HS-27A (cell line): ENCODE data around the gene HAPLN2.
A peak's percentile ranks its signal among the peaks of the same experiment; 100 is the strongest.
"Not testable (repeated sequence)": the region's sequence is repeated elsewhere in the genome, so short reads cannot be mapped to it uniquely, and the experiment has no call there.

ENCODE experiments used
- DNase-seq: peaks from one replicate; pipeline ENCODE4 v3.0.0-alpha.2; 2012; ENCODE audit warnings: low read depth, missing footprints

HAPLN2 gene

DNA sequence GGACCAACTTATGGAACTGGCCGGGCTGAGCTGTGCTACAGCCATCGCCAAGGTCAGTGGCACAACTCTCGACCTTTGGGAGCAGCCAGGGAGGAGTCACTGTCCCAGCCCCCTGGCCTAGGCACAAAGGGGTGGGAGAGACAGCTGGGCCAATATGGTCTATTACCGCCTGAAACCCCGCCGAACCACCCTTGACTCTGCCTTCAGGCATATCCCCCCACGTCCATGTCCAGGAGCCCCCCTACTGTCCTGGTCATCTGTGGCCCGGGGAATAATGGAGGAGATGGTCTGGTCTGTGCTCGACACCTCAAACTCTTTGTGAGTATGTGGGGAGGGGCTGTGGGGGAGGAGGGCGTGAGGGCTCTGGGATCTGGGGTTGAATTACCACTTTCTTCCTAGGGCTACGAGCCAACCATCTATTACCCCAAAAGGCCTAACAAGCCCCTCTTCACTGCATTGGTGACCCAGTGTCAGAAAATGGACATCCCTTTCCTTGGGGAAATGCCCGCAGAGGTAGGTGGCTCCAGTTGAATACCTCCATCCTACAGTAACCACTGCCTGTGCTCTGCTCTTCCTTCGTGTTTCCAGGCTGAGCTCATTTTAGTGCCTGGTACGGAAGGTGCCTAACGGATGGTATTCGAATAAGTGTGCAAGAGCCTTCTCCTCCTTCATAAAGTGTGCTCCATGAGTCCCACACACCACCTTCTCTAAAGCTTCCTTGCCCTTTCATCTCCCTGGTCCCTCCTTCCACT, 26.9 kb upstream of the HAPLN2 start:
- DNase-seq, result no peak

DNA sequence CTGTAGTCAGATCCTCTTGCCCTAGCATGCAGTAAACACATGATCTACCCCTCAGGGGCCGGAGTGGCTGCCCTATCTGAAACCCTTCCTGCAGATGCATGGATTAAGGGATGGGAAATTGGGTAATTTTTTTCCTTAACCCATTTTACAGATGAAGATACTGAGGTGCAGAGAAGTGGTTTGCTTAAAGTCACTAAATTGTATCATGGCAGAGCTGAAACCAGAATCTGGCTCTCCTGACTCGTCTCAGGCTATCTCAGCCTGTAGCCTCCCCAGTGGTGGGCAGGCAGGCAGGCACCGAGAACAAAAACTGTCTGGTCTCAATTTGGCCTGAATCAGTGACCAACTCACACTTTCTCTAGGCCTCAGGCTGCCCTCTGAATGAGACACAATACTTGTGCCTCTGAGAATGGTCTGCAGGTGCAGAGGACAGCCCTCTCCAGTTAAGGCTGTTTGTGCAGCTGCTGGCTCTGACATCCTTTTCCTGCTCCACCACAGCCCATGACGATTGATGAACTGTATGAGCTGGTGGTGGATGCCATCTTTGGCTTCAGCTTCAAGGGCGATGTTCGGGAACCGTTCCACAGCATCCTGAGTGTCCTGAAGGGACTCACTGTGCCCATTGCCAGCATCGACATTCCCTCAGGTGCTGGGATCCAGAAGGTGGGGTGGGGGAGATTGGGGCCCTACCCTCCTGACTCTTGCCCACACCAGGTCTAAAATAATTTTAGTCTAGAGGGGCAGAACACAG, 26.1 kb upstream of the HAPLN2 start:
- no peak for DNase-seq

DNA sequence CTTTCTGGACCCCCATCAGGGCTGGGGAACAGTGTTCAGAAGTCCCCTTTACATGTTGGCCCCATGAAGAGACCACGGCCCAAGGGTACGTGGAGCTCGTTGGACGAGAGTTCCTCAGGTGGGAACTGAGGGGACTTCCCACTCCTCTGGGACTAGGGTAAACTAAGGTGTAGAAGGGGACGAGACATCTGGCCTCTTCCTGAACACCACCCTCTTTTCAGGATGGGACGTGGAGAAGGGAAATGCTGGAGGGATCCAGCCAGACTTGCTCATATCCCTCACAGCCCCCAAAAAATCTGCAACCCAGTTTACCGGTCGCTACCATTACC, 25.6 kb upstream of the HAPLN2 start:
- DNase-seq, result no peak

DNA sequence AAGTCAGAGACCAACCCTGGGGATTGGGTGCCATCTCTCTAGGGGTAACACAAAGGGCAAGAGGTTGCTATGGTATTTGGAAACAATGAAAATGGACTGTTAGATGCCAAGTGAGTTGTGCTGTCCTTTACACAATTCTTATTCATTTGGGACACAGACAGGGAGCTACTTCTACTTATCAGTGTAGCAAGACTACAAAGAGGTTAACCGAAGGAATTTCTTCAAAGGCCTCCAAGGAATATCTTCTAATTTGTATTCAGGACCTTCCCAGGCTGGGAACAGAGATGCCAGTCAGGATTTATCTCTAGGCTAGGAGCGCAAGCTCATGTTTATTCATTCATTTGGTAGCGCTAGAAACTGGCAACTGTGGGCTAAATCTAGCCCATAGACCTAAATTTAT, 25.0 kb upstream of the HAPLN2 start:
- no peak for DNase-seq

DNA sequence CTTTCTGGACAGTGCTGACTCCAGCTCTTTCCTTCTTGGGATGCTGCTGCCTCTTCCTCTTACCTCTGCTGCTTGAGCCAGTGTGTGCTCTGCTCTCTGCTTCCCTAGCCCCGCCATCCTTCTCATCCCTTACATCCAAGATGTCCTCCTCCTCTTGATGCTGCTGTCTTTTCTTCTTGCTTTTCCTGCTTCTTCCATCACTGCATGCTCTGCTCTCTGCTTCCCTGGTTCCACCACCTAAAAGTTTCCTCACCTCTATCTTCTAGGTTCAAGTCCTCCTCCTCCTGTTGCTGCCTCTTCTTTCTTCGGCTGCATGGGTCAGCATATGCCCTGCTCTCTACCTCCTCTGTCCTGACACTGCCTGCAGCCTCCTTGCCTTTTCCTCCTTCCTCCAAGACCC, 24.2 kb upstream of the HAPLN2 start:
- DNase-seq, result no peak

DNA sequence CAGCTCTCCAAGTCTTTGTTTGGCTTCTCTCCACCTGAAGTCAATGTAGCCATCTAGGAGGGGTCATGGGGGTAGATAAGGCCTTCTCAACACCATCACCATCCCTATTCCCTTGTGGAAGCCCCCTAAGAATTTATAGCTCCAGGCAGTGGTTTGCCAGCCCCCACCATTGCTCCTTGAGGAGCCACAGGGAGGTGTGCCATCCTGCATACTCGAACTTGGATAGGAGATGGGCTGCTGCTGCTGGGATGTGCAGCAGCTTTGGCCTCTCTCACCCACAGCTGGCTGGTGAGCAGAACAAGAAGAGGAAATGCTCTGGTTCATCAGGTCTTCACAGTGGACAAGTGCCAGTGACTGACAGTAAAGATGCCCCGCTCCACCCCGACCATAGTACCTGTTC, 22.8 kb upstream of the HAPLN2 start:
- no peak for DNase-seq

DNA sequence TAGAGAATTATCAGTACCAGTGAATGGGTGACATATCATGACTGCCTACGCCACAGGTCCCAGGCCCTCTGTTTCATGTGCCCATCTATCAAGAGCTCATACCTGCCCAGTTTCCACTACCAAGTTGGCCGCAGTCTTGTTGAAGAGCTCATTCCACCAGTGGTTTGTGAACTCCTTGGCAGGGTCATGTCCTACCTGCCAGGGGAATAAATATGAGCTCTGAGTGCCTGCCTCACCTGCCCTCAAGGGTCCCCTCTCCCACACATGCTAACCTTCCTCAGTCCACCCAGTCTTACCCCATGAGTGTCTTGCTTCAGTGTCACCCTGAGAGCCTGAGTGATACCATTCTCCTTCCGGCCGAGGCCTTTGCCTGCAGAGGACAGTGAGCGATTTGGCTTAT, 21.1 kb upstream of the HAPLN2 start:
- DNase-seq, result no peak

DNA sequence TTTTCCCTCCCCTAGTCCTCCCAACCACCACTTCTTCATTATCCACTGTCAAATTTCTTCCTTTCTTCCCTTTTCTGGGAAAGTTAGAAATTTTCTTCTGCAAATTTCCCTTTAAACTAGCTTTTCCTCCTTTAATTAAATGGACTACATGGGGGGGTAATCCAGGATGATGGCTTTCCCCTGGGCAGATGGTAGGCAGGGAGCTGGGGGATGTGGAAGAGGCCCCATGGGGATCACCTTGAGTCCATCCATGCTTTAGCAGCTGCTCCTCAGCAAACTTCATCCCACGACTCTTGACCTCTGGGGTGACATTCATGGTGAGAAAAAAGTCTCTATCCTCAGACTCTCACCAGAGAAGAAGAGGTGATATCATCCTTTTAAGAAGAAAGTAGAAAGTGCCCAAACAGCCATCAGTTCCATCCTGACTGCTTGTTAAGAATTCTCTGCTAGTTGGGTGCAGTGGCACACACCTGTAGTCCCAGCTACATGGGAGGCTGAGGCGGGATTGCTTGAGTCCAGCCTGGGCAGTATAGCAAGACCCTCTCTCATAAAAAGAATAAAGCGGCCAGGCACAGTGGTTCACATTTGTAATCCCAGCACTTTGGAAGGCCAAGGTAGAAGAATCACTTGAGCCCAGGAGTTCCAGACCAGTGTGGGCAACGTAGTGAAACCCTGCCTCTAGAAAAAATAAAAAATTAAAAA, 20.3 kb upstream of the HAPLN2 start:
- no peak for DNase-seq

DNA sequence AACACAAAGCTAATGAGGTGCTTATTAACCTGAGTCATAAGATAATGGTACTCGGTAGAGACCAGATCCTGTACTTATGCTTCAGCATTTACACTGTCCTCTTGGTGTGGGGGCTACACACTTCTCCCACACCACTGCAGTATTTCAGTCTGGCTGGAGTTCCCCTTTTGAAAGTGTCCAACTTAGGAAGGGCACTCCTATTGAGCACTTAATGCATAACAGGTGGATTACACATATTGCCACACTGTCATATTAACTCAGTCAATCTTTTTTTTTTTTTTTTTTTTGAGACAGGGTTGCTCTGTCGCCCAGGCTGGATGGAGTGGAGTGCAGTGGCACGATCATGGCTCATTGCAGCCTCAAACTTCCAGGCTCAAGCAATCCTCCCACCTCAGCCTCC, 19.4 kb upstream of the HAPLN2 start:
- DNase-seq, result no peak

DNA sequence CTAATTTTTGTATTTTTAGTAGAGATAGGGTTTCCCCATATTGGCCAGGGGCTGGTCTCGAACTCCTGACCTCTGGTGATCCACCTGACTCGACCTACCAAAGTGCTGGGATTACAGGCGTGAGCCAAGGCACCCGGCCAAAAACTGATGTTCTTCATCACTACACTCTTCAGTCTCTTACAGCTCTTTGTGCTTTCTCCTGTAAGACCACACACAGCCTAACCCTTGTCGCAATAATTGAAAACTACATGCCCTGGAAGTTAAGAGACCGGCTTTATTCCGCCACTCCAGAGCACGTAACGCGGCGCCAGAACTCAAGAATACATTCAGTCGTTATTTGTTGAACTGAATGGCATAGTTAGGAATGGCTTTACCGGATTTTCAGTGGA, 18.5 kb upstream of the HAPLN2 start:
- DNase-seq, result no peak

DNA sequence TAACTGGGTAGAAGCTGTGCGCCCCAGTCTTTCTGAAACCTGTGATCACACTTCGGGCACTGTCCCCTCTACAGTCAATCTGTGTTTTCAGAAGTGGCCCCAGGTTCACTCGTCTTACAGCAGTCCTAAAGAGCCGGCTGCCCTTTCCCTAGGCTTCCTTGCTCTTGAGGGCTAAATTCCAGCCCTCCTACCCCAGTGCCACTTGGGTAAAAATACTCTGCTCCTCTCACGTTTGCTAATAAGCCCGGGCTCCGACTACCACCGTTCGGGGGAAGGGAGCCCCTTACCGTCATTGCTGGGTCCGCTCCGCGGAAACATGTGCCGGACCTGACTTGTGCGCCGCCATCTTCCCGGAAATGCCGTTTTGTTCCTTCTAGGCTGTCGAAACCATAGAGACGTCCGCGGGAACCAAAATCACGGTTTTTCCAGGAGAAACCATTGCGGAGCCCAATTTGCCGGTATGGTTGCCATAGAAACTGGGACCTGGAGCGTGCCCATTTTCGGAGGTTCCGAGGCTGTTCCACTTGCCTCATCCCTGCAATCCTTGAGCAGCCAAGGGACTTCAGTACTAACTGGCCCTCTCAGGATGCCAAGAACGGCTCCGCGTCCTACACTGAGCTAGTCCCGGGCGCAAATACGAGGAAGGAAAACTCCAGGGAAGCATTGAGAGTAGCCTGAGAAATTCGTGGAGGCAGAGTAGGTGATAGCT, 17.9 kb upstream of the HAPLN2 start, which contains the start of gene GPATCH4:
GPATCH4 (minus strand) TSS at position 358 of the 709 bp plus-strand sequence.
- DNase-seq, result peak; percentile 79

DNA sequence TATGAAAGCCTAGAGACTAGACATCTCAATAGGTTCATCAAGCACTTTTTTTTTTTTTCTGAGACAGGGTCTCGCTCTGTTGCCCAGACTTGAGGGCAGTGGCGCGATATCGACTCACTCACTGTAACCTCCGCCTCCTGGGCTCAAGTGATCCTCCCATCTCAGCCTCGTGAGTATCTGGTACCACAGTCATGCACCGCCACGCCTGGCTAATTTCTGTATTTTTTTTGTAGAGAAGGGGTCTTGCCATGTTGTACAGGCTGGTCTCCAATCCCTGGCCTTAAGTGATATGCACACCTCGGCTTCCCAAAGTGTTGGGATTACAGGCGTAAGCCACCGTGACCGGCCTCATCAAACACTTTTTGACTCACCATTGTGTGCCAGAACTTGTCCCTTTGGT, 17.3 kb upstream of the HAPLN2 start:
- DNase-seq, result no peak

DNA sequence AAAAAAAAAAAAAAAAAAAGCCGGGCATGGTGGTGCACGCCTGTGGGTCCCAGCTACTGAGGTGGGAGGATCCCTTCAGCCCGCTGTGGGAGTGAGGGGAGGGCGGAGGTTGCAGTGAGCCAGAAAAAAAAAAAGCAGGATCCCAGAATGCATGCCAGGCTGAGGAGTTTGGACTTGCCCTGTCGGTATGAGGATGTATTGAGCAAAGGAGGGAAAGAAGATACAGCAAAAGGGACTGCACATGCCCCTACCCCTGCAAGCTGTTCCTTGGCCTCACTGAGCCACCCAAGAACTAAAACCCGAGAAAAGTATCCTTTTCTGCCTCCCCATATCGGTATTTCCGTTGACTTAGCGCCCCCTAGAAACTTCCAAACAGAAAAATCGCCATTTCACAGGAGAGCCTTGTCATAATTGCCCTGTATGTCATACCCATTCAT, 16.6 kb upstream of the HAPLN2 start:
- DNase-seq, result no peak

DNA sequence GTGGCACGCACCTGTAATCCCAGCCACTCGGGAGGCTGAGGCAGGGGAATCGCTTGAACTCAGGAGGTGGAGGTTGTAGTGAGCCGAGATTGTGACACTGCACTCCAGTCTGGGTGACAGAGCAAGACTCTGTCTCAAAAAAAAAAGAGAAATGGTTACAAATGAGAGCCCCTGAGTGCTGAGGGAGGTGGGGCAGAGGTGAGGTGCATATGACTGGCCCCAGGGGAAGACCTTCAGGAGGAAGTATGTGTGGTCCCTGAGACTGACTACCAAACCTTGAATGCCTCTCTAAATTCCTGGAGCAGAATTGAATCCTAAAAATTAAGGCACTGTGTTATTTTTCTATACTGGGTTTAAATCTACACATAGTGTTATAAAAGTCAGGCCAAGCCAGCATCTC, 11.9 kb upstream of the HAPLN2 start:
- not testable (repeated sequence) for DNase-seq

DNA sequence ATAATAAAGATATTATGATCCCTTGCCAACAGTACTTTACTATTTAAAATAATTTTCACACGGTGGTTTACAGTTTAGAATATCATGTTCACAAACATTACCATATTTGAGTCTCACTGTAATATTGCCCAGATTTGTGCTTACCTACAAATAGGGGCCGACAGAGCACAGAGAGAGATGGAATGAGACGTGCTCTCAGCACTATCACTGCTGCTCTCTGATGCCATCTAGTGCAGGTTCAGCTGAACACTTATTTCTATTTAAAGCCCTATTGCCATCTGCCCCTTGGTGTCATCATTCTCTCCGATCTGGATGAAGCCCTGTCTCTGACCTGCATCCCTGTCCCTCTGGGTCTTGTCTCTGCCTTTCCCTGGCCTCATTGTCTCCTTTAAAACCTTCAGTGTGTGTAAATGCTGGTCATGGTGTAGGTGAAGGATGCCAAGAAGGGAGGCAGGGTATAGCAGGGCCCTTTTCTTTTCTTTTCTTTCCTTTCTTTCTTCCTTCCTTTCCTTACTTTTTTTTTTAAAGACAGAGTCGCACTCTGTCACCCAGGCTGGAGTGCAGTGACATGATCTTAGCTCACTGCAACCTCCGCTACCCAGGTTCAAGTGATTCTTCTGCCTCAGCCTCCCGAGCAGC, 11.1 kb upstream of the HAPLN2 start:
- DNase-seq, result no peak

DNA sequence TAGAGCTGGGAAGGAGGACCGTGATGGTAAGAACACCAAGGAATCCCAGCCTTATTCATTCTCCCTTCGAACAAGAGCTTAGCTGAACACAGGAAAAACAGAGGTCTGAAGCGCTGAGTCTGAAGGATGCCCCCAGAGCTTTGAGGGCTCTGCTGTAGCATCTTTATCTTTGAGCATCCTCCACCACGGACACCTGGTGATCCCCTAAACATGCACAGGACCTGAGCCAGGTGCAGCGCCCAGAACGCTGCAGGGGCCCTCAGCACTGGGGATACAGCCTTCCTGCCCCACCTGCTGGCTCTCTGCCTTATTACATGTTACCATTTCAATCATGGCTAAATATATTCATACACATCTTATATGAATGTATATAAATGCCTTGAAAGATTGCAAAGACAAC, 10.2 kb upstream of the HAPLN2 start:
- DNase-seq, result no peak

DNA sequence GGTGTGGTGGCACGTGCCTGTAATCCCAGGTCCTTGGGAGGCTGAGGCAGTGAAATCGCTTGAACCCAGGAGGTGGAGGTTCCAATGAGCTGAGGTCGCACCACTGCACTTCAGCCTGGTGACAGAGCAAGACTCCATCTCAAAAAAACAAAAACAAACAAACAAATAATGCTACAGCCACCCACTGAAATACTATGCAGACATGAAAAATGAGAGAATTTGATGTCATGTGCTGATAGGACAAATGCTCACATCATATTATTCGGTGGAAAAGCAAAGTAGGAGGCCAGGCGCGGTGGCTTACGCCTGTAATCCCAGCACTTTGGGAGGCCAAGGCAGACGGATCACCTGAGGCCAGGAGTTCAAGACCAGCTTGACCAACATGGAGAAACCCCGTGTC, 9.1 kb upstream of the HAPLN2 start:
- not testable (repeated sequence) for DNase-seq

DNA sequence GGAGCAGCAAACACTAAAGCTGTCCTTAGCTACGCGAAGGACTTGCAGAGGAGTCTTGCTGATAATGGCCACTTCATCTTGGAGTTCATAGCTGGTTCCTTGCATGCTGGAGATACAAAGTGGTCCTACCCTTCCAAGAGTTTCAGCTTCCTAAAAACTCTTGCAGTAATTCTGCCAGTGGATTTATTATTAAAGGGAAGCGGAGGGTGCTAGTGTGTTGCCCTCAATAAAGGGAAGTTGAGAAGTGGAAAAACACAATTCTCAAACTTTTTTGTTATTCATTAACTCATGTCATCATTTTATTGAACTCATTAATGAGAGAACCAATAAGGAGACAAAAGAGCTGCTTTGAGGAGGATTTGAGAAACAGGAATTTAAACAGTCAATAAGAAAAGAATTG, 6.5 kb upstream of the HAPLN2 start:
- no peak for DNase-seq

DNA sequence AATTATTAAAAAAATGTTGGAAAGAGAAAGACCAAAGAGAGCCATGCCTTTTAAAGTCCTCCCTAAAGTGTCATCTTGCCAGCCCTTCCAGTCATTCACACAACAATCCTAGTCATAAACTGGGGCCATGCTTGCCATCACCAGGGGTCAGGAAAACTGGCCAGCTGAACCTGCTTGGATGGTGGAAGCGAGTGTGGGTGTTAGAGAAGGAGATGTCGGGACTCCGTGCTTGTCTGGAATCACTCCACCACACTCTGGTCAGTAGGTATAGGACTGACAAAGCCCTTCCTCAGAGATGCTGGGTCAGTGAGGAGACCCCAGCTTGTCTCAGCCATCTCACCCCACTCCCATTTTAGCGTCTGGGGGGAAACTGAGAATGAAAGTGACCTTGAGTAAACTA, 3.3 kb upstream of the HAPLN2 start:
- no peak for DNase-seq

DNA sequence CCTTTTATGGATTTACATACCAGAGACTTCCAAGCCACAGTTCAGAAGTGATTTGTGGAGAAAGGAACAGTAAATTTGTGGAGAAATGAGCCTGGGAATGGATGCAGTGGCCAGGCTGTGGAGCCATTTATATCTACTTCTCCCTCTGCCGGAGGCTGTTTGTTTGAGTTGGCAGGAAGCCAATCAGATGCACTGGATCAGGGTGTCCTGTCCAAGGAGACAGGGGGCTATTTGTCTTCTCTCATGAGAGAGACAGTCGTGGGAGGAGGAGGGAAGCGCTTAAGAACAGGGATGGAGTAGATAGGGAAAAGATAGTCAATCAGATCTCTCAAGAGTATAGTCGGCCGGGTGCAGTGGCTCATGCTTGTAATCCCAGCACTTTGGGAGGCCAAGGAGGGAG, 2.8 kb upstream of the HAPLN2 start:
- no peak for DNase-seq

DNA sequence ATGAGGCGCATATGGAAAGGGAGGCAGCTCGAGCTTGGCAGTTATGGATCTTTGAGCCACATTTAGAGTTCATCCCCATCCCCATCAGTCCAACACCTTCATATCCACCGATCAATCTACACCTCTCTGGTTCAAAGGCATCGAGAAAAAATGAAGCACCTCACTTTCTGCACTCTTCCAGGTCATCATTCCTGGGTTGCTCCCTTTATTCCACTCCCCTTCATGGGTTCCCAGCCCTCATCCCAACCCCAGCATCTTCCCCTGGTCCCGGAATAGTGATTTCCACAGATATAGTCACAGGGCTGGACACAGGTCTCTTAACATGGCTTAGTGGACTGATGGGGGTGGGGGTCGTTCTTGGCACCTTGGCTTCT, 354 bp downstream of the HAPLN2 start:
- DNase-seq, result no peak
